Activated T-cell treated with anti-CD3 and anti-CD28 coated beads, Interleukin-2, amount 50 U/mL, for 1 hour (primary cell): Measurements from ENCODE around the gene CHMP4B.

Experiments
- DNase-seq: peaks from one replicate; pipeline ENCODE4 v3.0.0-alpha.2; 2020

The CHMP4B gene

DNA sequence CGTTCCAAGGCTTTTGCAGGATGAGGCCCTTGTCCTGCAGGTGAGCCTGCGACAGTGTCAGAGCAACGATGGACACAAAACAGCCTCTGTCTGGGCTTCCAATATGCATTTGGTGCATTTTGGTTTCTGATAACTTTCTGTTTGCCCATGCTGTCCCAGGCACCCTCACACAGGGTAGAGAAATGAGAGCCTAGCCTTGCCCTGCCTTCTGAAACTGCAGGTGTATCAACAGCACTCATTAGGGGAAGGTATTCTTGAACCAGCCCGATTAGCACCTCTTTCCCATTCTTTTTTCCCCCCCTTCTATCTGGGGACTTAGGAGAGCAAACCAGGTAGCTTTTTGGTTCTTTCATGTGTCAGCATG, 30.3 kb downstream of the CHMP4B start:
- DNase-seq, result no peak

DNA sequence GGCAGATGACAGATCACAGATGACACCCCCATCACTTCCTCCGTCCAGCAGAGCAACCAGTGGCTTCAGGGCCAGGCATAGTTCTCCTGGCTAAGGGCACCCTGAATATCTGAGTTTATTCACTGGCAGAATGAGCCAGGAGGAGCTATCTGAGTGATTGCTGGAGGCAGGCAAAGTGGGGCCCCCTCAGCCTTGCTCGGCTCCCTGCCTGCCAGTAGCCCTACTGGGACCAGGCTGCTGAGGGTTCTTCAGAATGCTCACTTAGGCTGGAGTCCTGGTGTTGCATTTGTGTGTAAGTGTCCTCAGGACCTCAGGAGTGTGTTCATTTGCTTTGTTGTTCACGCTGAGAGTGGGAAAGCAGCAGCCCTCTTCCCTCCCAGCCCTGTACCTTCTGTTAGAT, 31.2 kb downstream of the CHMP4B start:
- no peak for DNase-seq

DNA sequence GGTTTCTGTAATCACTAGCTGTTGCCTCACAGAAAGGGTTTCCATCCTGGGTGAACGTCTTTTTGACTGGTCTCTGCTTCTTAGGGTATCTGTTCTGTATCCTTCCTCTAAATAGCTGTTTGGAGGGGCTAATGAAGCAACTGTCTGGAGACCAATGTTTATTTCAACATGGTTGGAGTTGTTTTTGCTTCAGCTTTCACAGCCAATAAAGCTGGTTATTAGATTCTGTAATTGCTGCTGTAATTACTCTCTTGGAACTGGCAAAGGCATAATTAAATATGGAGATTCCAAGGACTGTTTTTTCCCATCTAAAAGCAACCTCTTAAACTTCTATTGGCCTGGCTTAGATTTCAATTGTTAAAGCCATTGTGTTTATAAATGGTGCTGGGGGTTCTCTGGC, 31.9 kb downstream of the CHMP4B start:
- no peak for DNase-seq

DNA sequence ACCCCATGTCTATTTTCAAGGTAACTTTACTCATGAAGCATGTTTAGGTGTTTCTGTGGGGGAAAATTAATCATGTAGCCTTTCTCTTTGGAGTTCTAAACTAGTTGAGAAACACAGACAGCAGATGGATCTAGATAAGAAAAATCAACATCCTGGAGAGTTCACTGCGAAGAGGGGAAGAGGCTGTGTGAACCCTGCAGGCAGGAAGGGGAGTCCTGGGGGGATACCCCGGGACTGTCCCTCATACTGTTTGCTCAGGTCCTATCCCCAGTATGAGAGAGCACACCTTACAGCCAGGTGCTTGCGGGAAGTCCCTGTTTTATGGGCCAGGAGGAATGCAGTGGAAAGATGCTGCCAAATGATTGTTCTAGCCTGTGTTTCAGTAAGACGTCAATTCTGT, 32.7 kb downstream of the CHMP4B start:
- DNase-seq, result no peak

DNA sequence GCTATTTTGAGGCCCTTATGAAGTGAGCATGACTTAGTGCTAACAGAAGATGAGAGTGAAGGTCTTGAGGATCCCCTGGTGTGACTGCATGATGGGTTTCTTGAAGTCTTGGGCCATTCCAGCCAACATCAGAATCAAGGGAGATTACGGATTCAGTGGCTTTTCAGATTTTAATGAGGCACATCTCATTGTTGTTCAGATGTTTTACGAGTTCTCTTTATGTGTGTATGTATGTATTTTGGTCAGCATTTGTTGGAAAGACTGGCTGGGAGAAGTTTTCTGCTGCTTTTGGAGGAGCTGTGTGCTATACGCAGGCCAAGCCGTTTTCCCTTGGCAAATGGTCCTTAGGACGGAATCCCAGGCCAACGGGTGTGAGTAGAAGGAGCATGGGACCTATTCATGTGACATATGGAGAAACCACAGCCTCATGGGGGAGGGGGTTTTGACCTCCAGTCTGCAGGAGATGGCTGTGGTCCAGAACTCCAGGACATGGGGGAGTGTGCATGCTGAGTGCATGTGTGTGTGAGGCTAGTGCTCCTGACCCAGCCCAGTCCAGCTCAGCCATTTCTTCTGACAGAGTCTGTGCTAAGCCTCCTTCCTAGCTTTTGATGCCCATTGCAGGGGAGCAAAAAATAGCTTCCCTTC, 35.3 kb downstream of the CHMP4B start:
- DNase-seq, result no peak

DNA sequence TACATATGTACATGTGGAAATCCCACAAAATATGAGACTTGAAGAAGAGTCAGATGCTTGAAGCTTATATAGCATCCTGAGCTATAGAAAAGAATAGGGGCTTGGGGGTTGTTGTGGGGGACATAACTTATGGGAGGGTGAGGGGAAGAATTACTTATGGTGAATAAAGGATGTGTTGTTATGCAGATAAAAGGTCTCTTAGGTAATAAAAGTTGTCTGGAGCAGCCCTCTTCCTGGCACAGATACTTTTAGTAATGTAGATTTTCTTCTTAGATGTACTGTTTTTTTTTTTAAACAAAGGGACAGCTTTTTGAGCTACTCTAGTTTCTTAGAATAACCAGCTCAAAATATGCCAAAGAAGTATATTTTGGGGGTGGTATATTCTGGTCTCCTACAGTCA, 35.9 kb downstream of the CHMP4B start:
- DNase-seq, result no peak

DNA sequence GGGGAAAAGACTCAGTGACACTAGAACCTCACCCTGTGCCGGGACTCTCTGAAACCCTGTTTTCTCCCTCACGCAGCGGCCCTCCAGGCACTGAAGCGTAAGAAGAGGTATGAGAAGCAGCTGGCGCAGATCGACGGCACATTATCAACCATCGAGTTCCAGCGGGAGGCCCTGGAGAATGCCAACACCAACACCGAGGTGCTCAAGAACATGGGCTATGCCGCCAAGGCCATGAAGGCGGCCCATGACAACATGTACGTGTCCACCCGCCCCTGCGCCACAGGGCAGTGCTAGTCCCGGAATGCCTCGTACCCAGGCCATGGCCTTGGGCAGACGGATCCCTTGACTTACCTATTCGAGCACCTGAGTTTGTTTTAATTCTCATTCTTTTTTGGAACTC, 37.2 kb downstream of the CHMP4B start:
- no peak for DNase-seq

DNA sequence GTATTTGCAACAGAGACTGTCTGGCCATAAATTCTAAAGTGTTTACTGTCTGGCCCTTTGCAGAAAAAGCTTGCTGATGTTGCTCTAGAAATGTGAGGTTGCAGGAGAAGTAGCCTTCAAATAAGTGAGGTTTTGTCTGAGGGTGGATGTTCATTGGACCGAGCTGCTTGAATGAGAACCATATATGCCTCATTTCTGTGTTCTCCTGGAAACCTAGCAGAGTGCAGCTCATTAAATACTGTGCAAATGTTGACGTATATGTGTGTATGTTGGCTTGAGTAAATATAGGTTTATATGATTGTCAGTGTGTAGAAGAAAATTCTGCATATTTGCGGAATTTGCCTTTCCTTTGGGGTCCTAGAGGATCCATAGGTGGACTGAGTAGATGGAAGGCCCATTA, 39.0 kb downstream of the CHMP4B start:
- no peak for DNase-seq

DNA sequence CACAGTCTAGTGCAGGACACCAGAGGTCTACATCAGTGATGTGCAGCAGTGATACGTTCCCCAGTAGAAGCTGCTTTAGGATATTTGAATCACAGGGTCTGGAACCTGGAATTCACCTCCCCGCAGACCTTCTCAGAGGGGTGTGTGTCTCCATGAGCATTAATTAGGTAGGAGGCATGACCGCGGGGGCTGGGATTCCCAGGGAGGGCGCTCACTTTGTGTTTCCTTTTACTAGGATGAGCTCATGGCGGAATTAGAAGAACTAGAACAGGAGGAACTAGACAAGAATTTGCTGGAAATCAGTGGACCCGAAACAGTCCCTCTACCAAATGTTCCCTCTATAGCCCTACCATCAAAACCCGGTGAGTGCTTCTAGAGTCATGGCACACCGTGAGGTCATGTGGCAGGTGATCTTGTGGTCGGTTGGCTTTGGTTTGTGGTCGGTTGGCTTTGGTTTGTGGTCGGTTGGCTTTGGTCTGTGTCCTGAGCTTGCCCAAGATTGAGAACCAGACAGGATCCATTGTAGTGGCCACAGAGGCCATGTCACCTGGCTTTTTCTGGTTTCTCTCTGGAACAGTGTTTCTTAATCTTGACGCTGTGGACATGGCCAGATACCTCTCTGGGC, 40.8 kb downstream of the CHMP4B start:
- DNase-seq, result no peak

DNA sequence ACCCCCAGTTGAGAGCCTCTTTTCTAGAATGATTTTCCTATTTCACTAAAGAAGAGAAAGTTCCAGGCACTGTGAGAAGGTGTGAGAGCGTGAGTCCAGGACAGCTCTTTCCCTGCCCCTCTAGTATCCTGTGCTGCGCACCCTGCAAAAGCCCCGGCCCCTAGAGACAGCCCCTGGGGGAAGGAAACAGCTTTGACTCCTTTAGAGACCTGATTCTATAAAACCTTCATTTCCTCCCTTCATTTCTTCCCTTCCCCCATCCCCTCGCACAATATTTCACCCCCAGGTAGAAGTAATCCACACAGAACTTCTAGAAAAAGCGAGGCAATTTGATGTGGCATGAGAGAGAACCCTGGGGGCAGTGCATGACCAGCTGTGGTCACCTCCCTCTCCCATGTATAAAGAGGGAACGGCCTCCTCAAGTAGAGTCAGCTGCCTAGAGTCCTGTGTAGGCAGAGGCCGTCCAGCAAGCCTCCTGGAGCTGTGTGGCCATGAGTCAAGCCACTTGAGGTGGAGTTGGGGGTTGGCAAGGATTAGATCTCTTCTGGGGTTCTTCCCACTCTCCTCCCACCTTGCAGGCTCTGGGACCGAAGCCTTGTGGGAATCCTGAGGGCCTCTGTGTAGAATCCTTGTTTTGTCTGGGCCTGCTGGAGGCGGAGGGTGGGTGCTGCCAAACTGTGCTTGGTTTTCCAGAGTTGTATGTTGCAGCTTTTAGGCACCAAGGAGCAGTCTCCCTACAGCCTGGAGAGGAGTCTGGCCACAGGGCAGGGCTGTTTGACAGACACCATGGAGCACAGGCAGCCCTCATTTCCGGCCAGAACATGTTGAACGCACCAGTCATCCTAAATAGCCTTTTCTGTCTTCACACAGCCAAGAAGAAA, 41.7 kb downstream of the CHMP4B start:
- DNase-seq, result no peak

DNA sequence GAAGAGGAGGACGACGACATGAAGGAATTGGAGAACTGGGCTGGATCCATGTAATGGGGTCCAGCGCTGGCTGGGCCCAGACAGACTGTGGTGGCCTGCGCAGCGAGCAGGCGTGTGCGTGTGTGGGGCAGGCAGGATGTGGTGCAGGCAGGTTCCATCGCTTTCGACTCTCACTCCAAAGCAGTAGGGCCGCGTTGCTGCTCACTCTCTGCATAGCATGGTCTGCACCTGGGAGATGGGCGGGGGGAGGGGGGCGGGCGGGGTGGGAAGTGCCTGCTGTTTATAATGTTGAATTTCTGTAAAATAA, 42.3 kb downstream of the CHMP4B start:
- peak; percentile 35 for DNase-seq

DNA sequence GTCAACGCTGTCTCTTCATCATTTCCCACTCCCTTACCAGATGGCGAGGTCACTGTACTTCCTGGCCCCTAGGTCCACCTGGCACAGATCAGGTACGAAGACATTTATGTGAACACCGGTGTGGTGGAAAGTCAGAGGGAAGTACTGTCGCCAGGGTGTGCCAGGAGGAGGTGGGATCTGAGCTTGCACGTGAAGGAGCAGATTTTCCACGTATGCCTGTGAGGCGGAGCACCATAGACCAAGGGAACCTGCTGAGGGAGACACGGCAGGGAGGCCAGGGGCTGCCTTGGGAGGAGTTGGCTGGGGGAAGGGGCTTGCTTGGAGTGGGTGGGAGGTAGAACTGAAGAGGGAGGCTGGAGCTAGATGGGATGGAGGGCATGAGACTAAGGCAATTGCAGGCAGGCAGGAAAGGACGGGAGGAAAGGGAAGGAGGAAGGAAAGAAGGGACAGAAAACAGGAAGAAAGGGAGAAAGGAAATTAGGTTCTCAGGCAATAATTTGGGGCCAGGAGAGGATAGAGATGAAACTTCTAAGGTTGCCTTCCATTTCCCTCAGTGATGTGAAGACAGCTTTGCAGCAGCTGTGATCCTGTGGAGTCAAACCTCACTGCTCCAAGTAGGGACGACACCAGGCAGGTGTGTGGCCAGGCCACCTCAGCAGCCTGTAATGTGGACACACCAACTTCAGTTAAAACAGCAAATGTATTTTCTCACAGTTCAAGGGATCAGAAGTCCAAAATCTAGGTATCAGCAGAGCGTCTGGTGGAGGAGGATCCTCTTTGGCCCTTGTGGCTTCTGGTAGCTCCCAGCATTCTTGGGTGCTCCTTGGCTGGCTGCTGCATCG, 46.8 kb downstream of the CHMP4B start:
- no peak for DNase-seq

DNA sequence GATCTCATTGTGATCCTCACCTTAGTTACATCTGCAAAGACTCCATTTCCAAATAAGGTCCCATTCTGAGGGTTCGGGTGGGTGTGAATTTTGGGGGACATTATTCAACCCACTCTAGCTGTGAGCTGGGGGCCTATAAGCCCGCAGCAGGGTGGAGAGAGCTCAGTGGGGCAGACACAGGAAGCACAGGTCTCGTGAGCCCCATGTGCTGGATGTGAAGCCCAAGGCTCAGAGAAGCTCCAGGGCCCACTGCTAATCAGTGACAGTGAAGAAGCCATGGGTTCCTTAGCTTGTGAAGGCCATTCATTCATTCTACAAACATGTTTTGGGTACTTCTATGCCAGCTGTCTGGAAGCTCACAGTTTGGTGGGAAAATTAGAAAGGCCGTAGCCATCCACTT, 47.5 kb downstream of the CHMP4B start:
- DNase-seq, result no peak

DNA sequence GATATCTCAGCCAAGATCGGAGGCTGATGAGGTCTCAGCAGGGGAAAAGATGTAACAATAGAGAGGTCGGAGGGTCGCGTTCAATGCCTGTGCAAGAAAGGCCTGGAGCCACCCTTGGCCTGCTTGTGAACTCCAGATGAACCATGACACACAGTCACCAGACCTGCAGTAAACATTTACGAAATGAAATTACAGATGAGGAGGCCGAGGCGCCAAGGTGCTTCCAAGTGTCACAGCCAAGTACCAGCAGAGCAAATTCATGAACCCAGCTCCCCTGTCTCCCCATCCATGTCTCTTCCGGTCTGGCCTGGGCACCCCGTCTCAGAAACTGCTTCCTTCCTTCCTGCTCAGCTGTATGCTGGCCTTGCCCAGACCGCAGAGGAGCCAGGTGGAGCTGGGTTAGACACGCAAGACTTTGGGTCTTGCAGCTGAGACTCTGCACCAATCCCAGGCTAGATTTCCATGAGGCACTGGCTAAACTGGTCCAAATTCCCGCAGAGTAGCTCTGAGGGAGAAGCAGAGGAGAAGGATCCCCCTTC, 48.1 kb downstream of the CHMP4B start:
- peak; percentile 32 for DNase-seq

DNA sequence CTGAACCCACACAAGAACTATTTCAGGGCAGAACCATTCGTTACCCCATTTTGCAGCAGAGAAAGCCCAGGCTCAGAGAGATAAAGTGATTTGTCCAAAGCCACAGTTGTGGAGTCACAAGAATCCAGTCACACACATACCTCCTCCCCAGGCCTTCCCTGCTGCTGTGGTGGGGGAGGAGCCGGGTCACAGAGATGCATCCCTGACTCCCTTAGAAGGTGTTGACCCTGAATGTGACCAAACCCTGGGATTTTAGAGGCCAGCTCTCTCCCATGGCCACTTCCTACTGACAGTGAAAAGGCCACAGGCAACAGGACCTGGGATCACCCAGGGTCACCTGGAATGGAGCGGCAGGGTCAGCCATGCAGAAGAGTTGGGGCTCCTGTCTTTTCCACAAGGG, 48.6 kb downstream of the CHMP4B start:
- no peak for DNase-seq

DNA sequence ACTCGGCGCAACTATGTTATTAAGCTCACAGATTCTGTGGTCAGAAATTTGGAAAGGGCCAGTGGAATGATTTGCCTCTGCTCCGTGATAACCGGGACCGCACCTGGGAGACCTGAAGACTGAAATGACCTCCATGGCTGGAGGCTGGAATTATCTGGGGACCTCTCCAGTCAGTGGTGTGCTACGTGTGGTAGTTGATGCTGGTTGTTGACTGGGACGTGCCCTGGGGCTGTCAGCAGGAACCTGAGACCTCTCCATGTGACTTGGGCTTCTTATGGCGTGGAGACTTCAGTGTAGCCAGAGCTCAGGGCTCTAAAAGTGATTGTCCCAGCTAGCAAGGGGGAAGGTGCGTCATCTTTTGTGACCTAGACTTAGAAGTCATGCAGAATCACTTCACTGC, 50.3 kb downstream of the CHMP4B start:
- no peak for DNase-seq

DNA sequence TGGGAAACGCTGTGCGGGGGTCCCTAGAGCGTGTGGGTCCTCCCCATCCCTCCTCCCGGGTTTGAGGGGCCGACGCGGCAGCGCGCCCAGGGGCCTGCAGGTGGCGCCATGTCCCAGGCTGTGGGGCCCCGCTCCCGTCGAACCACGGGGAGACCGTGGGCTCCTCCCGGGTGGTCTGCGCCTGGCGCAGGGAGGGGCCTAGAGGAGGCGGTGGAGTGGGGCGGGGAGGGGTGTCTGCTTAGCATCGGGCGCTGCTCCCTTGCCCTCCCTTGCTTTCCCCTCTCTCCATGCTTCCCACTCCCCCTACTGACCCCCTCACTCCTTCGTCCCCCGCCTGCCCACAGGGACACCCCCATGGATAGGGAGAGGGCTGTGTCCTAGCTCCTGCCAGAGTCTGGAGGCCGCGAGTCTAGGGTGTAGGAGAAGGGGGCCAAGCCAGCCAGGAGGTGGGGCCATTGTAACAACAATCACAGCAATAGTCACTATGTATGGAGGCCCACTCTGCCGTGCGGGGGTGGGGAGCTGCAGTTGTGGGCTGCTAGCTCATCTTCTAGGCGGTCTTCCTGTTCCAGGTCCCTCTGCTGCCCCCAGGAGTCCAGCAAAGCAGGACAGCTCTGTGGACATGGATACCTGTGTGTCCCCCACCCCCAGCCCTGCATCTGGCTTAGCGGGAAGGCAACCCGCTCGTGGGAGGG, 51.7 kb downstream of the CHMP4B start:
- peak; percentile 63 for DNase-seq

DNA sequence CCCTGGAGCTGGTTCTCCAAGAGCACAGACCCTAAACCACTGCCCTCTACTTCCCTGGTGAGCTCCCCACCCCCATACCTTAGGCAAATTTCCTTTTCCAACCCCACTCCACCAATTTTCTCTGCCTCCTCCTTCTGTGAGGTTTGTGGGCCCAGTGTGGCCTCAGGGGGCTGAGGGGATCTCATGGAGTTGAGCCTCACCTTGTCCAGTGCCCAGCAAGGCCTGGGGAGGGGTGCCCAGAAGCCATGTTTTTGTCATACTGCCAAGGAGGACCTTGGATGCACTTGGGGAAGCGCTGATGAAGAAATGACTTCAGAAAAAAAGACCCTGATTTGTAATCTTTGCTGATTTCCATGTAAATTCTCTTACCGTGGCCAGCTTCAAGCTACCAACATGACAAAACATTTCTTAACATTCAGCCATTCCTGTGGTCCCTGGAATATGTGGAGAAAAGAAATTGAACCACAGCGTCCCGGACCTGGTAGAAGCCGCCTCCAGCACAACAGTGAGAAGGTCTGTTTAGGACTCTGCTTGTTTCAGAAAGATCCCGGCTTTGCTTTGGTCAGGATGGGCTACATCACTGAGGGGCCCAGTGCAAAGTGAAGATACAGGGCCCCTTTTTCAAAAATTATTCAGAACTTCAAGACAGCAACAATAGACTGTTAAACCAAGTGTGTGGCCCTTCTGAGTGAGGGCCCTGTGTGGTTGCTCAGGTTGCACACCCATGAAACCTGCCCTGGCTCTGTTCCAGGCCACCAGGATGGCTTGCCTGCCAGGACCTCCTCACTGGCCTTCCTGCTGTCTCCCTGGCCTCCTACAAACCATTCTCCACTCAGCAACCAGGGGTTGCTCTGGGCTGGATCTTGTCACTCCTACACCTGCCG, 52.5 kb downstream of the CHMP4B start:
- DNase-seq, result no peak

DNA sequence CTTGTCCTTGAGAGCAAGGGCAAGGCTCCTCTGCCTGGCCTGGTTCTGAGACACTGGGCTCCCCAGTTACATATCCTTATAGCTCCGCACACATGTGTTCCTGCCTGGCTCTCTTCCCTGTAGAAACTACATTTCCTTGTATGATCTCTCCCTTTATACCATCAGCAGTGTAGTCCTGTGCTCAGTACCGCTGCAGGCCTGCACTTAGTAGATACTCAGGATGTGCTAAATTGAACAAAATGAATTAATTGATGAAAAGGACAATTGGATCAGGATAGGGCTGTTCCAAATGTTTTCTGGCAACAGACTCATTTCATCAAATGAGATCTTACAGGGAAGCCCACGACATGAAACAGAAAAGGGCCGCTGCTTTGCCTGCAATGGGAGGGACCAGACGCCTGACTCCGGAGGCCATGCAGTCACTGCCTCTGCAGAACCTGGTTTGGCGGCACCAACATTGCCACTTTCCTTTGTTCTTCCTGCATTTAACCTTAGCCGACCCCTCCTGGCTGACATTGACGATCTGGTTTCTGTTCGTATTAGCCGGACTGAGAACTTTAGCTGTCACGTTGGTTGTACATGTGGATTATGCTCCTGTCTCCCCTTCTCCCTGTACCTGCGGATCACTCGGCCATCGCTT, 53.3 kb downstream of the CHMP4B start:
- DNase-seq, result no peak

DNA sequence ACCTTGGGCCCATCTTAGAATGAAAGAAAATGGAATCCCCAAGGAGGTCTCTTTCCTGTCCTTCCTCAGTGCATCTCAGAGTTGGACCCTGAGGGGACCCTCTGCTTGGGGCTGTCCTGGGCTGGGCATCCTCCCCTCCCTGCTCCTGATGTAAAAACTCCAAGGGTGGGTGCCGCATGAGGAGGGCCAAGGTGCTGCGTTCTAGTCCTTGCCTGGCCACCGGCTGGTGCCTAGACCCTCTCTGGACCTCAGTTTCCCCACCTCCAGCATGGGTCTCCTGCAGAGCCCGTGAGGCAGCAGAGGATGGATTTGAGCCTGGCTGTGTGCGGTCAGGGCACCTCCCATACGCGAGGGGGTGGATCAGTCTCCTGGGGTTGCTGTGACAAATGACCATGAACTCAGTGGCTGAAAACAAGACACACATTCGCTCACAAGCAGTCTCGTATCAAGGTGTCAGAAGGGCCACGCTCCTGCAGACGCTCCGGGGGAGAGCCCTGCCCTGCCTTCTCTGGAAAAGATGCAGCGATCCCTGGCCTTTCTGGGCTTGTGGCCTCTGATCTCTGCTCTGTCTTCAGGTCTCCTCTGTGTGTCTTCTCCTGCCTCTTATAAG, 54.7 kb downstream of the CHMP4B start:
- DNase-seq, result no peak
